Stimulated activated CD8-positive, alpha-beta memory T cell treated with anti-CD3 and anti-CD28 coated beads, Interleukin-2, amount 100 ng/mL, for 48 hours (primary cell): ENCODE results near the gene MZF1.
"Not testable (repeated sequence)": the region's sequence is repeated elsewhere in the genome, so short reads cannot be mapped to it uniquely, and the experiment has no call there.

Source experiments
- DNase-seq, 2 donors: peaks; one replicate each; pipeline ENCODE4 v3.0.0-alpha.2; 2020; ENCODE audit warnings: low read depth in 2 of 2

Gene MZF1

GRCh38 chr19:58572818-58573657, at the start of gene MZF1:
Gene MZF1 (minus strand): TSS chr19:58573335. CDS start chr19:58571389, 1,946 bp downstream.
- peak; percentile 98 to 99 for DNase-seq

GRCh38 chr19:58607213-58607612, 34.1 kb upstream of the MZF1 start:
- DNase-seq = not testable (repeated sequence)

GRCh38 chr19:58606251-58606896, 33.2 kb upstream of the MZF1 start:
- DNase-seq = not testable (repeated sequence)

- DNase-seq = no peak
Measured at GRCh38 chr19:58586133-58586765, 13.1 kb upstream of the MZF1 start.

GRCh38 chr19:58585442-58586132, 12.5 kb upstream of the MZF1 start:
- DNase-seq = no peak

GRCh38 chr19:58584498-58585441, 11.6 kb upstream of the MZF1 start:
- no peak for DNase-seq

- no peak for DNase-seq
Measured at GRCh38 chr19:58582985-58583384, 9.8 kb upstream of the MZF1 start.

GRCh38 chr19:58581227-58582141, 8.3 kb upstream of the MZF1 start:
- peak; percentile 81 to 87 for DNase-seq

GRCh38 chr19:58579473-58580142, 6.5 kb upstream of the MZF1 start:
- no peak for DNase-seq

- DNase-seq = no peak
Measured at GRCh38 chr19:58578012-58578925, 5.1 kb upstream of the MZF1 start.

GRCh38 chr19:58577581-58577980, 4.4 kb upstream of the MZF1 start:
- DNase-seq = not testable (repeated sequence)

- peak; percentile 75 for DNase-seq
Measured at GRCh38 chr19:58575183-58576041, 2.3 kb upstream of the MZF1 start.

GRCh38 chr19:58573658-58574164, 576 bp upstream of the MZF1 start:
- no peak for DNase-seq

GRCh38 chr19:58572026-58572817, 913 bp downstream of the MZF1 start:
- DNase-seq = no peak

- DNase-seq = no peak
Measured at GRCh38 chr19:58571575-58571947, 1.6 kb downstream of the MZF1 start.
